OCI-LY1 (cell line): ENCODE results near the gene ME3.

Experiments used
- H2AFZ ChIP-seq: fragments of 200-600 bp; sonication (generic), shearing (Covaris generic); 2 replicates; pipeline ENCODE4 v1.6.0; 2014; ENCODE audit warnings: antibody characterized with exemption, mild to moderate bottlenecking, low read length
- H3F3A ChIP-seq: fragments of 200-600 bp; sonication (generic), shearing (Covaris generic); 2 replicates; pipeline ENCODE4 v1.6.0; 2014; ENCODE audit warnings: mild to moderate bottlenecking, antibody characterized with exemption, low read length, moderate library complexity; ENCODE audit not compliant: insufficient read depth
- H3K27ac ChIP-seq: fragments of 200-600 bp; sonication (generic); 2 replicates; pipeline ENCODE4 v1.5.1; 2014; ENCODE audit warnings: low read length, mixed run types, mild to moderate bottlenecking, low read depth; ENCODE audit not compliant: poor library complexity, severe bottlenecking
- H3K27me3 ChIP-seq: fragments of 200-600 bp; sonication (generic); 2 replicates; pipeline ENCODE4 v1.6.0; 2014; ENCODE audit warnings: antibody characterized with exemption, mild to moderate bottlenecking, low read length, moderate library complexity; ENCODE audit not compliant: insufficient read depth
- H3K36me3 ChIP-seq: fragments of 200-600 bp; sonication (generic); 2 replicates; pipeline ENCODE4 v1.6.1; 2014; ENCODE audit warnings: mild to moderate bottlenecking, antibody characterized with exemption, low read length, moderate library complexity, mixed read lengths; ENCODE audit not compliant: insufficient read depth
- H3K4me1 ChIP-seq: fragments of 200-600 bp; sonication (generic); 2 replicates; pipeline ENCODE4 v1.5.1; 2014; ENCODE audit warnings: mild to moderate bottlenecking, low read length, moderate library complexity; ENCODE audit not compliant: insufficient read depth, severe bottlenecking
- H3K4me2 ChIP-seq: fragments of 200-600 bp; sonication (generic), shearing (Covaris generic); 2 replicates; pipeline ENCODE4 v1.6.1; 2014; ENCODE audit warnings: low read length
- H3K4me3 ChIP-seq: fragments of 200-600 bp; sonication (generic); 2 replicates; pipeline ENCODE4 v1.5.1; 2014; ENCODE audit warnings: low read length, low read depth, mild to moderate bottlenecking, mixed read lengths; ENCODE audit not compliant: poor library complexity, severe bottlenecking
- H3K79me2 ChIP-seq: fragments of 200-600 bp; shearing (Covaris generic); 2 replicates; pipeline ENCODE4 v1.6.1; 2016; ENCODE audit warnings: mixed run types, low read length, mixed read lengths; ENCODE audit not compliant: insufficient read depth
- H3K9ac ChIP-seq: fragments of 200-600 bp; sonication (generic), shearing (Covaris generic); 2 replicates; pipeline ENCODE4 v1.6.1; 2014; ENCODE audit warnings: mild to moderate bottlenecking, low read length, mixed read lengths
- H3K9me2 ChIP-seq: fragments of 200-600 bp; sonication (generic), shearing (Covaris generic); 2 replicates; pipeline ENCODE4 v1.6.1; 2014; ENCODE audit warnings: low read depth, mild to moderate bottlenecking, low read length, mixed read lengths
- H3K9me3 ChIP-seq: fragments of 200-600 bp; shearing (Covaris generic); 2 replicates; pipeline ENCODE4 v1.6.1; 2014; ENCODE audit warnings: low read length, mixed read lengths
- H4K20me1 ChIP-seq: fragments of 200-600 bp; sonication (generic), shearing (Covaris generic); 2 replicates; pipeline ENCODE4 v1.6.0; 2016; ENCODE audit warnings: mild to moderate bottlenecking, low read length; ENCODE audit not compliant: insufficient read depth
- CTCF ChIP-seq: fragments of 200-600 bp; sonication (generic), shearing (Covaris generic); IDR thresholded peaks from 2 replicates; pipeline ENCODE4 v1.5.1; 2017; ENCODE audit warnings: mild to moderate bottlenecking, antibody characterized with exemption, low read length, moderate library complexity, mixed read lengths
- EZH2 ChIP-seq: fragments of 200-600 bp; sonication (generic), shearing (Covaris generic); IDR thresholded peaks from 2 replicates; pipeline ENCODE4 v1.8.0; 2017; ENCODE audit warnings: borderline replicate concordance, mixed run types, mild to moderate bottlenecking, antibody characterized with exemption, low read length, moderate library complexity, mixed read lengths

The ME3 gene

GRCh38 chr11:86500500-86501140 lies 171.8 kb downstream of the ME3 start:
- no peaks in the 10 kb centered on the region for H3K9me3 ChIP-seq
- no peaks in the 10 kb centered on the region for H3K4me1 ChIP-seq
- H3K27me3 ChIP-seq: no peaks in the 10 kb centered on the region
- no peak overlapping the region for H3K4me2 ChIP-seq
- H3K9ac ChIP-seq: no peak overlapping the region
- H3F3A ChIP-seq: no peaks in the 10 kb centered on the region
- no peaks in the 10 kb centered on the region for H3K9me2 ChIP-seq
- H3K79me2 ChIP-seq: no peaks in the 10 kb centered on the region
- no peak overlapping the region for H3K4me3 ChIP-seq
- no peak overlapping the region for H2AFZ ChIP-seq
- no peaks in the 10 kb centered on the region for H4K20me1 ChIP-seq
- TF ChIP-seq EZH2: no peak
- no peak for TF ChIP-seq CTCF
- H3K36me3 ChIP-seq: no peaks in the 10 kb centered on the region
- no peak overlapping the region for H3K27ac ChIP-seq

- Histone ChIP-seq H3F3A (no peaks in the 10 kb centered on the region), H2AFZ (no peak overlapping the region), H3K9me3 (no peaks in the 10 kb centered on the region), H3K27ac (no peak overlapping the region), H3K27me3 (no peaks in the 10 kb centered on the region), H3K9ac (no peak overlapping the region), H3K4me3 (no peak overlapping the region), H3K9me2 (no peaks in the 10 kb centered on the region), H3K36me3 (no peaks in the 10 kb centered on the region), H3K4me2 (no peak overlapping the region), H3K4me1 (no peaks in the 10 kb centered on the region), H3K79me2 (no peaks in the 10 kb centered on the region), H4K20me1 (no peaks in the 10 kb centered on the region)
- TF ChIP-seq EZH2 (no peak), CTCF (no peak)
Measured at GRCh38 chr11:86499723-86500129, 172.7 kb downstream of the ME3 start.

- Histone ChIP-seq H3K9ac (no peak overlapping the region), H4K20me1 (no peaks in the 10 kb centered on the region), H3K4me2 (no peak overlapping the region), H3K9me2 (no peaks in the 10 kb centered on the region), H3K79me2 (no peaks in the 10 kb centered on the region), H3K9me3 (no peaks in the 10 kb centered on the region), H3F3A (no peaks in the 10 kb centered on the region), H3K4me3 (no peak overlapping the region), H3K27ac (no peak overlapping the region), H3K27me3 (no peaks in the 10 kb centered on the region), H2AFZ (no peak overlapping the region), H3K36me3 (no peaks in the 10 kb centered on the region), H3K4me1 (no peaks in the 10 kb centered on the region)
- TF ChIP-seq CTCF (no peak), EZH2 (no peak)
Measured at GRCh38 chr11:86497836-86498235, 174.6 kb downstream of the ME3 start.
